Mesendoderm (in vitro differentiated cells): ENCODE results near the gene DRD2.

ENCODE experiments used
- DNase-seq: peaks from one replicate; pipeline ENCODE4 v3.0.0; 2013
- H2AK5ac ChIP-seq: 2 replicates; pipeline ENCODE4 v1.6.1; 2013; ENCODE audit warnings: low read length, inconsistent platforms
- H2BK120ac ChIP-seq: 2 replicates; pipeline ENCODE4 v1.6.1; 2013; ENCODE audit warnings: low read depth, mild to moderate bottlenecking, low read length, moderate library complexity, mixed read lengths
- H2BK15ac ChIP-seq: replicated peaks from 2 replicates; pipeline ENCODE4 v1.6.1; 2013; ENCODE audit warnings: low read depth, mild to moderate bottlenecking, moderate library complexity
- H2BK5ac ChIP-seq: 2 replicates; pipeline ENCODE4 v1.6.1; 2013; ENCODE audit warnings: low read length, inconsistent platforms
- H3K18ac ChIP-seq: 2 replicates; pipeline ENCODE4 v1.6.1; 2013; ENCODE audit warnings: mild to moderate bottlenecking, low read length, mixed read lengths
- H3K23ac ChIP-seq: one replicate; pipeline ENCODE4 v1.6.1; 2013; ENCODE audit warnings: low read length
- H3K27ac ChIP-seq: 2 replicates; pipeline ENCODE4 v1.5.1; 2013; ENCODE audit warnings: low read depth, mild to moderate bottlenecking, inconsistent platforms, low read length, moderate library complexity
- H3K27me3 ChIP-seq: 2 replicates; pipeline ENCODE4 v1.6.1; 2013; ENCODE audit warnings: low read length, control low read depth, mild to moderate bottlenecking, inconsistent platforms; ENCODE audit not compliant: insufficient read depth, poor library complexity
- H3K36me3 ChIP-seq: 2 replicates; pipeline ENCODE4 v1.6.1; 2013; ENCODE audit warnings: low read length, inconsistent platforms; ENCODE audit not compliant: control insufficient read depth, insufficient read depth
- H3K4ac ChIP-seq: one replicate; pipeline ENCODE4 v1.6.1; 2013; ENCODE audit warnings: low read depth, mild to moderate bottlenecking, low read length, moderate library complexity
- H3K4me1 ChIP-seq: 2 replicates; pipeline ENCODE4 v1.6.1; 2013; ENCODE audit warnings: low read depth, low read length, inconsistent platforms; ENCODE audit not compliant: control insufficient read depth
- H3K4me2 ChIP-seq: 2 replicates; pipeline ENCODE4 v1.6.1; 2013; ENCODE audit warnings: low read length
- H3K4me3 ChIP-seq: 2 replicates; pipeline ENCODE4 v1.5.1; 2013; ENCODE audit warnings: mild to moderate bottlenecking, low read length
- H3K56ac ChIP-seq: one replicate; pipeline ENCODE4 v1.6.1; 2013; ENCODE audit warnings: low read length
- H3K79me1 ChIP-seq: 2 replicates; pipeline ENCODE4 v1.6.1; 2013; ENCODE audit warnings: low read length, inconsistent platforms
- H3K79me2 ChIP-seq: 2 replicates; pipeline ENCODE4 v1.6.1; 2013; ENCODE audit warnings: mild to moderate bottlenecking, low read length; ENCODE audit not compliant: control insufficient read depth, insufficient read depth
- H3K9ac ChIP-seq: 2 replicates; pipeline ENCODE4 v1.6.1; 2013; ENCODE audit warnings: low read length, inconsistent platforms
- H4K5ac ChIP-seq: one replicate; pipeline ENCODE4 v1.6.1; 2013; ENCODE audit warnings: low read length
- H4K8ac ChIP-seq: one replicate; pipeline ENCODE4 v1.6.1; 2013; ENCODE audit warnings: low read depth, mild to moderate bottlenecking, control low read depth, low read length, moderate library complexity
- WGBS: extraction: QIAGEN DNeasy Blood & Tissue Kit; methylation state at CpG from one replicate; pipeline ENCODE4 v1.1.7; 2013; ENCODE audit warnings: low lambda C conversion rate, missing lambda C conversion rate; ENCODE audit not compliant: insufficient coverage; ENCODE audit errors: extremely low coverage; 5-methylcytosine and 5-hydroxymethylcytosine counted together

The DRD2 gene

DNA sequence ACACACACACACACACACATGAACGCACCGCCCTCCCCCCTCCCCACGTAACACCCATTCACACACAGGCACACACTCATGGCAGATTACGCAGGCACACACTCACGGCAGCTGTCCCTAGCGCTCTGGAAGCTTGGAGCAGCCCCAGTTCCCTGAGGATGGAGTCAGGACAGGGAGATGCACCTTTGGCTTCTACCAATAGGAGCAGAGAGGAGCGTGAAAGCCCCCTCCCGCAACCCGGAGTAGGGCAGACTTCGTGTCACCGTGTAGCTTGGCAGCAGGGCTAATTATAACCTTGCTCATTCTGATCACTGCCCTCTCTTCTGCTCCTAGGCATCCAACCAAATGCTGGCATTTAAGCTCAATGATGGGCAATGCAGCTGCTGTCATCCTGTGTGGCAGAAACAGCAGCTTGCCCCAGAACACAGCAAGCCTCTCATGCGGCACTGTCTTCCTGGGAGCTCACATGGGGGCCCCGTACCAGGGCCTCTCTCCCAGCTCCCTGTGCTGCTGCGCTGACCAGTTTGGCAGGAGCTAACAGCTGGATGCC lies 55.7 kb downstream of the DRD2 start:
- Histone ChIP-seq H2BK5ac (no peak overlapping the region), H3K4me3 (no peak overlapping the region), H3K4ac (no peak overlapping the region), H3K9ac (no peak overlapping the region), H3K36me3 (no peaks in the 10 kb centered on the region), H2BK15ac (no peak overlapping the region), H4K5ac (no peak overlapping the region), H3K79me2 (no peaks in the 10 kb centered on the region), H3K23ac (no peak overlapping the region), H3K79me1 (no peaks in the 10 kb centered on the region), H3K18ac (no peak overlapping the region), H2BK120ac (no peak overlapping the region), H4K8ac (no peak overlapping the region), H2AK5ac (no peak overlapping the region), H3K56ac (no peak overlapping the region), H3K27me3 (no peaks in the 10 kb centered on the region), H3K4me1 (no peaks in the 10 kb centered on the region), H3K27ac (no peak overlapping the region), H3K4me2 (no peak overlapping the region)
- WGBS: no CpG with 5 or more reads among the region's 14 CpGs
- no peak for DNase-seq

DNA sequence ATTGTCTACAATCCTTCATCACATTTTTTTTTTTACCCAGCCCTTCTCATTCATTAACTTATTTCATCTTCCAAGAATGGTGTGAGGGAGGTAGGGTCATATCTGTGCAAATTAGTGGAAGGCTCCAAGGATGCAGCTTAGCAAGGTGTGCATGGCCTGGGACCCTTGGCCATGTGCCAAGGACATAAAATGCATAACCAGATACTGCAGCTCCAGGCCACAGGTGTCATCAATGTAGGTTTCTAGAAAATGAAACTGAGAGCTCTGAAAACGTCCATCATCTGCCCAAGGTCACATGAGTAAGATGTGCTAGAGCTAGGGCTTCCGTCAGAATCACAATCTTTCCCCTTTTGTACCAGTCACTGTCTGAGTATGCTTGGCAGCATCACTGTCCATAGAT lies 57.8 kb downstream of the DRD2 start:
- H3K27ac ChIP-seq: no peak overlapping the region
- no peak overlapping the region for H4K8ac ChIP-seq
- WGBS: no CpG with 5 or more reads among the region's 2 CpGs
- no peak for DNase-seq
- H2BK120ac ChIP-seq: no peak overlapping the region
- no peak overlapping the region for H3K18ac ChIP-seq
- H3K27me3 ChIP-seq: no peaks in the 10 kb centered on the region
- H3K36me3 ChIP-seq: no peaks in the 10 kb centered on the region
- H3K4ac ChIP-seq: no peak overlapping the region
- H2BK15ac ChIP-seq: no peak overlapping the region
- no peaks in the 10 kb centered on the region for H3K79me1 ChIP-seq
- H3K4me3 ChIP-seq: no peak overlapping the region
- H3K56ac ChIP-seq: no peak overlapping the region
- H3K9ac ChIP-seq: no peak overlapping the region
- no peaks in the 10 kb centered on the region for H3K4me1 ChIP-seq
- no peak overlapping the region for H3K23ac ChIP-seq
- no peak overlapping the region for H3K4me2 ChIP-seq
- no peak overlapping the region for H2AK5ac ChIP-seq
- H4K5ac ChIP-seq: no peak overlapping the region
- H2BK5ac ChIP-seq: no peak overlapping the region
- H3K79me2 ChIP-seq: no peaks in the 10 kb centered on the region

DNA sequence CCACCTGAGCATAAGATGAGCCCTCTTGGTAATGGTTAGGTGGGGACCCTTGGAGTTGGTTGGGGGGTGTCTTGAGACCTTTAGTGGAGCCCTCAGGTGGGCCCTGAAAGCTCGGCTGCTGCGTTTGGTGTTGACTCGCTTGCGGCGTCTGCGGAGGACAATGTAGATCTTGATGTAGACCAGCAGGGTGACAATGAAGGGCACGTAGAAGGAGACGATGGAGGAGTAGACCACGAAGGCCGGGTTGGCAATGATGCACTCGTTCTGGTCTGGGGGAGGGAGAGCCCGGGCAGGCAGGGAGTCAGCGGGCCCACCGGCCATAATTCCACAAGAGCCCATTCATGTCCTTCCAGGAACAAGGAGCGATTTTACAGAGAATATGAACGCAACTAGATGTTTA lies 59.9 kb downstream of the DRD2 start:
- H2BK5ac ChIP-seq: no peak overlapping the region
- WGBS: no CpG with 5 or more reads among the region's 16 CpGs
- no peak overlapping the region for H3K4ac ChIP-seq
- H3K36me3 ChIP-seq: no peaks in the 10 kb centered on the region
- H3K27ac ChIP-seq: no peak overlapping the region
- no peaks in the 10 kb centered on the region for H3K27me3 ChIP-seq
- no peak overlapping the region for H4K8ac ChIP-seq
- H3K4me2 ChIP-seq: no peak overlapping the region
- H3K4me3 ChIP-seq: no peak overlapping the region
- no peak overlapping the region for H3K56ac ChIP-seq
- H3K9ac ChIP-seq: no peak overlapping the region
- no peak for DNase-seq
- no peak overlapping the region for H3K23ac ChIP-seq
- H2AK5ac ChIP-seq: no peak overlapping the region
- H4K5ac ChIP-seq: no peak overlapping the region
- no peaks in the 10 kb centered on the region for H3K4me1 ChIP-seq
- no peaks in the 10 kb centered on the region for H3K79me1 ChIP-seq
- H3K18ac ChIP-seq: no peak overlapping the region
- no peak overlapping the region for H2BK15ac ChIP-seq
- no peak overlapping the region for H2BK120ac ChIP-seq
- no peaks in the 10 kb centered on the region for H3K79me2 ChIP-seq

DNA sequence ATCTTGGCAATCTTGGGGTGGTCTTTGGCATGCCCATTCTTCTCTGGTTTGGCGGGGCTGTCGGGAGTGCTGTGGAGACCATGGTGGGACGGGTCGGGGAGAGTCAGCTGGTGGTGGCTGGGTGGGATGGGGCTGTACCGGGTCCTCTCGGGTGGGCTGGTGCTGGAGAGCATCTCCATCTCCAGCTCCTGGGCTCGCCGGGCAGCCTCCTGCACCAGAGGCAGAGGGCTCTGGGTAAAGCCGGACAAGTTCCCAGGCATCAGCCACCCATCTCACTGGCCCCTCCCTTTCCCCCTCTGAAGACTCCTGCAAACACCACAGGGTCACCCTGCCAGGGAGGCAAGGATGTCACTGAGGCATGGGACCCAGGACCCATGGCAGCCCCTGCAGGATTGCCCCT lies 62.5 kb downstream of the DRD2 start:
- no peak for DNase-seq
- Histone ChIP-seq H3K36me3 (no peaks in the 10 kb centered on the region), H2BK5ac (no peak overlapping the region), H3K18ac (no peak overlapping the region), H4K5ac (no peak overlapping the region), H4K8ac (no peak overlapping the region), H3K27me3 (no peaks in the 10 kb centered on the region), H3K27ac (no peak overlapping the region), H3K4me3 (no peak overlapping the region), H2AK5ac (no peak overlapping the region), H3K56ac (no peak overlapping the region), H3K4ac (no peak overlapping the region), H2BK120ac (no peak overlapping the region), H3K4me1 (no peaks in the 10 kb centered on the region), H3K23ac (no peak overlapping the region), H2BK15ac (no peak overlapping the region), H3K9ac (no peak overlapping the region), H3K79me2 (no peaks in the 10 kb centered on the region), H3K4me2 (no peak overlapping the region), H3K79me1 (no peaks in the 10 kb centered on the region)
- no CpG with 5 or more reads among the region's 9 CpGs for WGBS

DNA sequence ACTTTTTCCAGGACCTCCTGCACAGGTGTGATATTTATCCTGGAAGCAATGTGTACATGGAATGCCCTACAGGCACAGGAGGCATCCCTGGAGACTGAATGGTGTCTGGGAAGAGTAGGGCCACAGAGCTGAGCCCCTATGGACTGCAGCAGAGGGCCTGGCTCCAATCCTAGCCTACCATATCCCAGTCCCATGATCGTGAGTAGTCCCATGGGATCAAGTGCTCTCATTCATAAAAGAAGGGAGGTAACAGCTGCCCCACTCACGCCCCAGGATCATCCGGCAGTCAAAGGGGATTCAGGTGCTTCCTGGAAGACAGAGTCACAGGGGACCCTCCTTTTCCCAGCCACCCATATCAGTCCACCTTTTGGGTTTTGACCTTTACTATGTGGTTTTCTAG lies 63.7 kb downstream of the DRD2 start:
- H3K27me3 ChIP-seq: no peaks in the 10 kb centered on the region
- no peak overlapping the region for H3K4me2 ChIP-seq
- no peak overlapping the region for H3K23ac ChIP-seq
- no peak overlapping the region for H2BK120ac ChIP-seq
- no peaks in the 10 kb centered on the region for H3K36me3 ChIP-seq
- no peak overlapping the region for H3K56ac ChIP-seq
- H3K4me3 ChIP-seq: no peak overlapping the region
- no peak overlapping the region for H3K9ac ChIP-seq
- no CpG with 5 or more reads among the region's 3 CpGs for WGBS
- no peak overlapping the region for H3K18ac ChIP-seq
- no peak overlapping the region for H2BK15ac ChIP-seq
- H4K8ac ChIP-seq: no peak overlapping the region
- no peak overlapping the region for H4K5ac ChIP-seq
- DNase-seq: no peak
- H3K79me2 ChIP-seq: no peaks in the 10 kb centered on the region
- H3K79me1 ChIP-seq: no peaks in the 10 kb centered on the region
- H3K4ac ChIP-seq: no peak overlapping the region
- H2AK5ac ChIP-seq: no peak overlapping the region
- H2BK5ac ChIP-seq: no peak overlapping the region
- no peak overlapping the region for H3K27ac ChIP-seq
- no peaks in the 10 kb centered on the region for H3K4me1 ChIP-seq

DNA sequence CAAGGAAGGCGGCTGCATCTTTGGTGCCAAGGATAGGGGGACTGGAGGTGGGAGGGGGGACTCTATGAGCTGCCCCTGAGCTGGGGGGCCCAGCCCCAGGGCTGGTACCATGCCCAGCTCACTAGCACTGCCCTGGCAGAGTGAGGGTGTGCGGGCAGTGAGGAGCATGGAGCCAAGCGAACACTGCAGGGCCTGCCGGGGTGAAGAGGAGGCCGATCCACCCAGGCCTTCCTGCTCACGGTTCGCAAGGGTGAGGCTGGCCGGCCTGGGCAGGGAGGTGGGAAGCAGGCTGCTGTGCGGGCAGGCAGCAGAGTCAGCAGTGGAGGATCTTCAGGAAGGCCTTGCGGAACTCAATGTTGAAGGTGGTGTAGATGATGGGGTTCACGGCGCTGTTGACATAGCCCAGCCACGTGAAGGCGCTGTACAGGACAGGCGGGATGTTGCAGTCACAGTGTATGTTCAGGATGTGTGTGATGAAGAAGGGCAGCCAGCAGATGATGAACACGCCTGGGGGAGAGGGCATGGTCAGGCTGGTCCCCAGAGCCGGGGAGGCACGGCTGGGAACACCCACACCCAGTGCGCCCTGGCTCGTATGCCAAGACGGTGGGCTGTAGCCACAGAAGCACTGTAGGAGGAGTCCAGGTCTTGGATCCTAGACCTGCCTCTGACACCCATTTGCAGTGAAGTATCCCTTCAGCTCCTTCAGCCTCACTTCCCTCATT lies 64.6 kb downstream of the DRD2 start:
- Histone ChIP-seq H2AK5ac (no peak overlapping the region), H3K79me2 (no peaks in the 10 kb centered on the region), H3K4me3 (no peak overlapping the region), H3K9ac (no peak overlapping the region), H3K79me1 (no peaks in the 10 kb centered on the region), H3K27me3 (no peaks in the 10 kb centered on the region), H4K5ac (no peak overlapping the region), H3K36me3 (no peaks in the 10 kb centered on the region), H3K23ac (no peak overlapping the region), H3K4me1 (no peaks in the 10 kb centered on the region), H3K4ac (no peak overlapping the region), H2BK5ac (no peak overlapping the region), H3K4me2 (no peak overlapping the region), H2BK120ac (no peak overlapping the region), H2BK15ac (no peak overlapping the region), H3K18ac (no peak overlapping the region), H4K8ac (no peak overlapping the region), H3K27ac (no peak overlapping the region), H3K56ac (no peak overlapping the region)
- no CpG with 5 or more reads among the region's 21 CpGs for WGBS
- DNase-seq: no peak
